H1 (cell line): Measurements from ENCODE around the gene STKLD1. TPM values are rescaled to one million over a fixed set of nuclear protein-coding genes. Genes with fewer than 3 reads are reported as not detected.

Experiments used
- CTCF ChIA-PET: fragments of 300-600 bp; sonication (Branson Sonifier 250); formaldehyde crosslinking; loops from one replicate; lab custom pipeline; 2021; ENCODE audit not compliant: partially characterized antibody; lab: Charles Lee
- POLR2A ChIA-PET: fragments of 300-600 bp; sonication (Branson Sonifier 250); formaldehyde crosslinking; loops from one replicate; lab custom pipeline; 2021; ENCODE audit warnings: inconsistent platforms; ENCODE audit not compliant: partially characterized antibody; lab: Charles Lee
- DNase-seq, 2 experiments: peaks; one replicate each; pipeline versions ENCODE4 v3.0.0 to v3.0.0-alpha.2; 2010 to 2022; ENCODE audit warnings: low spot score in 2 of 2, low read depth in 1 of 2, mixed read lengths in 1 of 2
- FAIRE-seq: peaks from 2 replicates; lab custom pipeline; 2011; peaks lifted over from hg19 to GRCh38; lab: Jason Lieb, UNC
- H2AFZ ChIP-seq: 2 replicates; pipeline ENCODE4 v1.8.1; 2012; ENCODE audit warnings: low read length, inconsistent platforms
- H2AK5ac ChIP-seq: 2 replicates; pipeline ENCODE4 v1.6.1; 2013; ENCODE audit warnings: low read depth, low read length
- H2BK120ac ChIP-seq: replicated peaks from 2 replicates; pipeline ENCODE3; 2013; ENCODE audit warnings: low read depth, low read length, inconsistent platforms
- H2BK12ac ChIP-seq: 2 replicates; pipeline ENCODE4 v1.6.1; 2013; ENCODE audit warnings: low read depth, low read length
- H2BK15ac ChIP-seq: 2 replicates; pipeline ENCODE4 v1.6.1; 2013; ENCODE audit warnings: low read length
- H2BK20ac ChIP-seq: 2 replicates; pipeline ENCODE4 v1.6.1; 2013; ENCODE audit warnings: low read length
- H2BK5ac ChIP-seq: 2 replicates; pipeline ENCODE4 v1.6.1; 2013; ENCODE audit warnings: low read depth, low read length
- H3K14ac ChIP-seq: 2 replicates; pipeline ENCODE4 v1.6.1; 2013; ENCODE audit warnings: inconsistent platforms; ENCODE audit not compliant: insufficient read length
- H3K18ac ChIP-seq: 2 replicates; pipeline ENCODE4 v1.6.1; 2013; ENCODE audit warnings: low read length; ENCODE audit errors: extremely low read depth
- H3K23ac ChIP-seq: 2 replicates; pipeline ENCODE4 v1.6.1; 2013; ENCODE audit warnings: inconsistent platforms; ENCODE audit not compliant: insufficient read length
- H3K23me2 ChIP-seq: 2 replicates; pipeline ENCODE4 v1.6.1; 2013; ENCODE audit warnings: low read depth, low read length
- H3K27ac ChIP-seq: 2 replicates; pipeline ENCODE4 v1.6.1; 2011; ENCODE audit warnings: low read depth, low read length, inconsistent platforms
- H3K27me3 ChIP-seq, 4 experiments: replicated peaks in 1 of 4; 1 replicate in 1 of 4; 2 replicates in 3 of 4; pipeline versions ENCODE4 v1.6.1 to v1.8.1; 2011 to 2013; ENCODE audit warnings: low read length in 3 of 4, mild to moderate bottlenecking in 3 of 4, inconsistent platforms in 2 of 4, mixed read lengths in 2 of 4, moderate library complexity in 1 of 4; ENCODE audit not compliant: control insufficient read depth in 3 of 4, insufficient read depth in 3 of 4; ENCODE audit errors: extremely low read depth in 1 of 4
- H3K36me3 ChIP-seq, 4 experiments: 2 replicates each; pipeline versions ENCODE4 v1.6.1 to v1.8.1; 2011 to 2013; ENCODE audit warnings: mild to moderate bottlenecking in 4 of 4, low read length in 3 of 4, moderate library complexity in 2 of 4, control low read depth in 1 of 4, inconsistent platforms in 1 of 4; ENCODE audit not compliant: insufficient read depth in 4 of 4, control insufficient read depth in 2 of 4
- H3K4ac ChIP-seq: replicated peaks from 2 replicates; pipeline ENCODE3; 2013; ENCODE audit warnings: low read length, low read depth, mixed read lengths, inconsistent platforms; ENCODE audit not compliant: insufficient read length
- H3K4me1 ChIP-seq, 4 experiments: replicated peaks in 1 of 4; 1 replicate in 1 of 4; 2 replicates in 3 of 4; pipeline versions ENCODE4 v1.6.1 to v1.8.1; 2011 to 2013; ENCODE audit warnings: low read length in 3 of 4, inconsistent platforms in 2 of 4, mixed read lengths in 1 of 4; ENCODE audit not compliant: insufficient read depth in 4 of 4, control insufficient read depth in 3 of 4
- H3K4me2 ChIP-seq, 2 experiments: 2 replicates each; pipeline versions ENCODE4 v1.6.1 to v1.8.1; 2011 to 2013; ENCODE audit warnings: low read depth in 2 of 2, low read length in 2 of 2, control low read depth in 1 of 2, inconsistent platforms in 1 of 2, mild to moderate bottlenecking in 1 of 2; ENCODE audit not compliant: insufficient read depth in 1 of 2
- H3K4me3 ChIP-seq, 4 experiments: fragments of 200-600, 300-600 bp in 1 of 4; sonication (generic), shearing (Covaris generic), sonication (Bioruptor Twin) in 1 of 4; 2 replicates each; pipeline versions ENCODE4 v1.5.1 to v1.8.1; 2011 to 2016; ENCODE audit warnings: low read length in 4 of 4, low read depth in 3 of 4, control low read depth in 2 of 4, inconsistent platforms in 2 of 4, mild to moderate bottlenecking in 2 of 4, mixed read lengths in 1 of 4, moderate library complexity in 1 of 4; ENCODE audit not compliant: insufficient read depth in 2 of 4; ENCODE audit errors: extremely low read depth in 1 of 4
- H3K56ac ChIP-seq: replicated peaks from 2 replicates; pipeline ENCODE3; 2013; ENCODE audit warnings: low read depth, mild to moderate bottlenecking, mixed read lengths, low read length, inconsistent platforms; ENCODE audit not compliant: insufficient read length
- H3K79me1 ChIP-seq: 2 replicates; pipeline ENCODE4 v1.6.1; 2013; ENCODE audit warnings: low read depth, low read length, control low read depth
- H3K79me2 ChIP-seq, 2 experiments: 2 replicates each; pipeline versions ENCODE4 v1.6.1 to v1.8.1; 2012 to 2013; ENCODE audit warnings: low read length in 2 of 2, mild to moderate bottlenecking in 2 of 2, inconsistent platforms in 1 of 2; ENCODE audit not compliant: insufficient read depth in 2 of 2, control insufficient read depth in 1 of 2
- H3K9ac ChIP-seq, 4 experiments: replicated peaks in 1 of 4; 1 replicate in 1 of 4; 2 replicates in 3 of 4; pipeline versions ENCODE4 v1.6.1 to v1.8.1; 2011 to 2013; ENCODE audit warnings: low read depth in 3 of 4, low read length in 3 of 4, control low read depth in 2 of 4, mild to moderate bottlenecking in 2 of 4, moderate library complexity in 2 of 4, inconsistent platforms in 1 of 4; ENCODE audit errors: extremely low read depth in 1 of 4
- H3K9me3 ChIP-seq, 2 experiments: 2 replicates each; pipeline versions ENCODE4 v1.6.1 to v1.8.1; 2012 to 2013; ENCODE audit warnings: mild to moderate bottlenecking in 2 of 2, moderate library complexity in 2 of 2, control low read depth in 1 of 2, inconsistent platforms in 1 of 2, low read depth in 1 of 2, low read length in 1 of 2, mixed read lengths in 1 of 2; ENCODE audit not compliant: insufficient read depth in 2 of 2
- H4K20me1 ChIP-seq, 2 experiments: replicated peaks in 1 of 2; 2 replicates each; pipeline versions ENCODE3 to v1.8.1; 2011 to 2013; ENCODE audit warnings: inconsistent platforms in 2 of 2, low read length in 2 of 2, mild to moderate bottlenecking in 1 of 2; ENCODE audit not compliant: insufficient read depth in 2 of 2, control insufficient read depth in 1 of 2
- H4K5ac ChIP-seq: 2 replicates; pipeline ENCODE4 v1.6.1; 2013; ENCODE audit warnings: low read length, low read depth, mixed read lengths, inconsistent platforms; ENCODE audit not compliant: insufficient read length
- H4K8ac ChIP-seq: 2 replicates; pipeline ENCODE4 v1.8.0; 2013; ENCODE audit warnings: mild to moderate bottlenecking, moderate library complexity, low read length, inconsistent platforms; ENCODE audit not compliant: insufficient read depth; ENCODE audit errors: extremely low read depth
- H4K91ac ChIP-seq: replicated peaks from 2 replicates; pipeline ENCODE3; 2013; ENCODE audit warnings: low read length, mixed read lengths, inconsistent platforms; ENCODE audit not compliant: insufficient read length
- CBX8 ChIP-seq: fragments of 300-800, 300-1000 bp; sonication (generic); IDR thresholded peaks from 2 replicates; pipeline ENCODE4 v1.7.1; 2016; ENCODE audit warnings: low read depth, low read length, borderline replicate concordance
- KDM5A ChIP-seq: fragments of 200-600 bp; IDR thresholded peaks from 2 replicates; pipeline ENCODE4 v1.7.1; 2012; ENCODE audit warnings: mild to moderate bottlenecking, low read length, inconsistent platforms, mixed read lengths
- NANOG ChIP-seq: IDR thresholded peaks from 2 replicates; pipeline ENCODE4 v1.6.1; 2011; ENCODE audit warnings: low read length, low read depth, mild to moderate bottlenecking, inconsistent platforms; ENCODE audit not compliant: insufficient read depth, poor library complexity, severe bottlenecking
- PHF8 ChIP-seq: fragments of 200-600 bp; sonication (generic); conservative IDR thresholded peaks from 2 replicates; pipeline ENCODE4 v1.7.1; 2012; ENCODE audit warnings: low read depth, mild to moderate bottlenecking, inconsistent platforms, low read length, moderate library complexity
- RFX5 ChIP-seq: IDR thresholded peaks from 2 replicates; pipeline ENCODE4 v1.6.1; 2011; ENCODE audit warnings: low read depth, low read length, improper control_type of control experiment, borderline replicate concordance
- RXRA ChIP-seq: IDR thresholded peaks from 2 replicates; pipeline ENCODE4 v1.6.1; 2011; ENCODE audit warnings: low read depth, mild to moderate bottlenecking, low read length, moderate library complexity; ENCODE audit not compliant: insufficient read depth
- WGBS, 2 experiments: shearing (Covaris generic) in 1 of 2; methylation state at CpG; one replicate each; pipeline versions ENCODE4 v1.1.6 to v1.1.7; 2013 to 2015; ENCODE audit warnings: low lambda C conversion rate in 2 of 2, mixed read lengths in 2 of 2, inconsistent platforms in 1 of 2, low coverage in 1 of 2, missing lambda C conversion rate in 1 of 2; ENCODE audit not compliant: insufficient replicate concordance in 2 of 2, insufficient coverage in 1 of 2, insufficient read length in 1 of 2; ENCODE audit errors: extremely low coverage in 1 of 2, missing lambda C conversion rate in 1 of 2; 5-methylcytosine and 5-hydroxymethylcytosine counted together
- polyA plus RNA-seq, 7 experiments: library from polyadenylated mRNA; depleted of rRNA in 3 of 7; stranded (reverse) in 5 of 7; unstranded in 2 of 7; fragments of >200 nt in 5 of 7; fragments of 200-250 nt in 2 of 7; gene quantifications; 1 replicate in 5 of 7; 2 replicates in 1 of 7; 4 replicates in 1 of 7; pipeline versions ENCODE4 v1.2.1 to v1.2.3, GENCODE V29; 2011 to 2013; ENCODE audit warnings: missing spikeins in 2 of 7, mixed read lengths in 2 of 7
- total RNA-seq: library from RNA; stranded (reverse); fragmentation: NEBNext Ultra II Directional; extraction: Animal tissue kit (Norgen Biotek cat#: 25700); gene quantifications from 2 replicates; pipeline ENCODE4 v1.2.1, GENCODE V29; 2021

Gene STKLD1
- total and polyA plus RNA-seq, 2 of the 8 experiments (the other 6 are each of a cell fraction or from before 2014, with no cell fraction given), result 0.26 TPM; not detected in 1

- H3K4me3 ChIP-seq, result no peak overlapping the region
- H3K23me2 ChIP-seq, result no peaks in the 10 kb centered on the region
- no peak overlapping the region for H3K4me2 ChIP-seq
- no peaks in the 10 kb centered on the region for H3K9me3 ChIP-seq
- no peak overlapping the region for H4K5ac ChIP-seq
- H2BK5ac ChIP-seq, result no peak overlapping the region
- DNase-seq (no peak), FAIRE-seq (no peak)
- no peak overlapping the region for H2BK12ac ChIP-seq
- H3K4me1 ChIP-seq, result no peaks in the 10 kb centered on the region
- H2BK20ac ChIP-seq, result no peak overlapping the region
- H3K9ac ChIP-seq, result no peak overlapping the region
- no peak overlapping the region for H2AFZ ChIP-seq
- no peaks in the 10 kb centered on the region for H3K79me1 ChIP-seq
- no peaks in the 10 kb centered on the region for H3K79me2 ChIP-seq
- no peak overlapping the region for H4K91ac ChIP-seq
- no peak overlapping the region for H3K27ac ChIP-seq
- TF ChIP-seq KDM5A, result no peak
- no peak for TF ChIP-seq RFX5
- TF ChIP-seq NANOG, result no peak
- TF ChIP-seq RXRA, result no peak
- TF ChIP-seq PHF8, result no peak
- TF ChIP-seq CBX8, result no peak
- H2BK15ac ChIP-seq, result no peak overlapping the region
- peak overlapping the region; percentile 85 for H4K8ac ChIP-seq
- no peak overlapping the region for H3K4ac ChIP-seq
- peaks cover 0 to 5% of the 10 kb centered on the region in 2 experiments for H4K20me1 ChIP-seq
- no peak overlapping the region for H3K14ac ChIP-seq
- no peak overlapping the region for H2AK5ac ChIP-seq
- H2BK120ac ChIP-seq, result no peak overlapping the region
- no peaks in the 10 kb centered on the region for H3K36me3 ChIP-seq
- no peak overlapping the region for H3K56ac ChIP-seq
- ChIA-PET POLR2A (interaction anchor here (0.7 kb wide), 1 partner anchor 20 kb away, joined by 3 read pairs; no protein-coding TSS in a partner anchor), CTCF (interaction anchor here (1.3 to 7.2 kb wide), 7 partner anchors 8 to 41 kb away, joined by 3 to 64 read pairs (median 8); partner anchors contain the start of genes ADAMTS13 and CACFD1)
- WGBS, 2 experiments, result 88% methylated on average over 23 of the region's 23 CpGs; no CpG with 5 or more reads in 1 of the 2 experiments
- H3K27me3 ChIP-seq, result no peaks in the 10 kb centered on the region
- no peak overlapping the region for H3K18ac ChIP-seq
- H3K23ac ChIP-seq, result no peak overlapping the region
These were observed 69.3 kb downstream of the STKLD1 start for GRCh38 chr9:133445293-133445969.
